HepG2 (cell line): ENCODE measurements around the gene CCDC57. TPM values are rescaled to one million over a fixed set of nuclear protein-coding genes. Genes with fewer than 3 reads are reported as not detected.

Experiments used
- ATAC-seq: fragments of 200-7000 bp; cut with Tn5 transposase; 3 replicates; pipeline ENCODE4 v1.9.1; 2020; ENCODE audit warnings: mild to moderate bottlenecking, moderate library complexity
- BruUV-seq: library from RNA; stranded (reverse); fragments of 400-500 nt; replicated peaks from 2 replicates; lab custom pipeline; 2021; lab: Mats Ljungman, UMichigan
- CTCF ChIA-PET: fragments of 300-600 bp; formaldehyde crosslinking; extraction: SDS; loops from one replicate; lab custom pipeline; 2021; ENCODE audit warnings: low total read pairs, inconsistent platforms, low intra/inter-chr PET ratio; lab: Yijun Ruan, JAX
- POLR2A ChIA-PET: fragments of 350-600 bp; sonication (Branson Sonifier 250); formaldehyde crosslinking; loops from one replicate; lab custom pipeline; 2020; ENCODE audit warnings: antibody characterized with exemption, inconsistent platforms; lab: Yijun Ruan, JAX
- DNase-seq: peaks from one replicate; pipeline ENCODE4 v3.0.0-alpha.2; 2015; ENCODE audit warnings: low spot score
- FAIRE-seq: peaks from 3 replicates; lab custom pipeline; 2011; peaks lifted over from hg19 to GRCh38; lab: Jason Lieb, UNC
- H2AFZ ChIP-seq: one replicate; pipeline ENCODE4 v1.6.1; 2011; ENCODE audit warnings: low read length, inconsistent platforms
- H3K27ac ChIP-seq: fragments of 300-600 bp; 3 replicates; pipeline ENCODE4 v1.8.0; 2011; ENCODE audit warnings: mixed run types, mild to moderate bottlenecking, mixed read lengths, low read length, inconsistent platforms; ENCODE audit not compliant: insufficient read depth; ENCODE audit errors: extremely low read length
- H3K27me3 ChIP-seq, 2 experiments: fragments of 200-600 bp in 1 of 2; 2 replicates in 1 of 2; 3 replicates in 1 of 2; pipeline versions ENCODE4 v1.6.0 to v1.8.0; 2011; ENCODE audit warnings: low read length in 2 of 2, mild to moderate bottlenecking in 2 of 2, moderate library complexity in 2 of 2, inconsistent platforms in 1 of 2; ENCODE audit not compliant: insufficient read depth in 2 of 2, control insufficient read depth in 1 of 2
- H3K36me3 ChIP-seq, 2 experiments: fragments of 200-600 bp in 1 of 2; replicated peaks in 1 of 2; 2 replicates in 1 of 2; 3 replicates in 1 of 2; pipeline versions ENCODE4 v1.5.1 to v1.8.0; 2011; ENCODE audit warnings: low read length in 2 of 2, inconsistent platforms in 1 of 2; ENCODE audit not compliant: insufficient read depth in 2 of 2, control insufficient read depth in 1 of 2
- H3K4me1 ChIP-seq: 2 replicates; pipeline ENCODE4 v1.5.1; 2012; ENCODE audit warnings: low read length, inconsistent platforms; ENCODE audit not compliant: insufficient read depth
- H3K4me2 ChIP-seq: 2 replicates; pipeline ENCODE4 v1.6.0; 2011; ENCODE audit warnings: low read depth, low read length, inconsistent platforms
- H3K4me3 ChIP-seq, 3 experiments: fragments of 200-600 bp in 1 of 3; sonication (generic), shearing (Covaris generic) in 1 of 3; replicated peaks in 1 of 3; 2 replicates each; pipeline ENCODE4 v1.5.1; 2011 to 2016; ENCODE audit warnings: low read length in 3 of 3, inconsistent platforms in 2 of 3, low read depth in 2 of 3, mild to moderate bottlenecking in 2 of 3, control low read depth in 1 of 3, mixed read lengths in 1 of 3; ENCODE audit not compliant: insufficient read depth in 1 of 3
- H3K79me2 ChIP-seq: one replicate; pipeline ENCODE4 v1.6.1; 2011; ENCODE audit warnings: low read length, inconsistent platforms; ENCODE audit not compliant: insufficient read depth
- H3K9ac ChIP-seq: 2 replicates; pipeline ENCODE4 v1.6.0; 2011; ENCODE audit warnings: mild to moderate bottlenecking, low read depth, low read length, inconsistent platforms; ENCODE audit not compliant: insufficient read depth
- H3K9me3 ChIP-seq: 2 replicates; pipeline ENCODE4 v1.5.1; 2012; ENCODE audit warnings: mild to moderate bottlenecking, low read length
- H4K20me1 ChIP-seq: 2 replicates; pipeline ENCODE4 v1.6.0; 2011; ENCODE audit warnings: inconsistent platforms, mild to moderate bottlenecking, low read length, moderate library complexity; ENCODE audit not compliant: insufficient read depth
- ATF7 ChIP-seq, 2 experiments: fragments of 450-650 bp in 1 of 2; sonication (generic) in 1 of 2; formaldehyde crosslinking in 1 of 2; IDR thresholded peaks; 2 replicates each; pipeline versions ENCODE4 v1.4.0 to v1.6.1; 2016 to 2020; ENCODE audit warnings: antibody characterized with exemption in 1 of 2, mild to moderate bottlenecking in 1 of 2, missing genetic modification reagents in 1 of 2
- MIER2 ChIP-seq: IDR thresholded peaks from 2 replicates; pipeline ENCODE4 v1.6.1; 2016; ENCODE audit warnings: missing biosample characterization, missing genetic modification reagents
- NR2F6 ChIP-seq, 2 experiments: IDR thresholded peaks; 2 replicates each; pipeline ENCODE4 v1.6.1; 2016; ENCODE audit warnings: antibody characterized with exemption in 1 of 2, mild to moderate bottlenecking in 1 of 2
- REL ChIP-seq: sonication (generic); formaldehyde crosslinking; conservative IDR thresholded peaks from 2 replicates; pipeline ENCODE4 v1.8.0; 2022; ENCODE audit warnings: mild to moderate bottlenecking, missing genetic modification reagents, moderate library complexity
- RFXAP ChIP-seq: sonication (generic); formaldehyde crosslinking; IDR thresholded peaks from 2 replicates; pipeline ENCODE4 v1.4.0; 2020; ENCODE audit warnings: missing genetic modification reagents, borderline replicate concordance
- SALL1 ChIP-seq: sonication (generic); formaldehyde crosslinking; IDR thresholded peaks from 2 replicates; pipeline ENCODE4 v1.8.0; 2022; ENCODE audit warnings: mild to moderate bottlenecking, missing genetic modification reagents
- TFDP2 ChIP-seq: sonication (generic); formaldehyde crosslinking; IDR thresholded peaks from 2 replicates; pipeline ENCODE4 v1.4.0; 2020; ENCODE audit warnings: missing genetic modification reagents
- ZNF354B ChIP-seq: sonication (generic); formaldehyde crosslinking; IDR thresholded peaks from 2 replicates; pipeline ENCODE4 v1.8.0; 2022; ENCODE audit warnings: mild to moderate bottlenecking, missing genetic modification reagents
- WGBS: methylation state at CpG from one replicate; pipeline ENCODE4 v1.1.6; 2017; ENCODE audit warnings: low lambda C conversion rate; 5-methylcytosine and 5-hydroxymethylcytosine counted together
- in situ Hi-C: cut with HindIII; loops from 2 replicates; pipeline ENCODE4 v1.10.0; 2017; ENCODE audit warnings: low pct_unique_long_range_greater_than_20kb; ENCODE audit not compliant: extremely low pct_ligation_motif_present
- intact Hi-C: fragments of 100-400 bp; cut with micrococcal nuclease; formaldehyde crosslinking; loops from one replicate; pipeline ENCODE4 v1.10.0; 2022; ENCODE audit not compliant: unreplicated experiment
- polyA plus RNA-seq, 8 experiments: library from polyadenylated mRNA; depleted of rRNA in 3 of 8; stranded (reverse) in 7 of 8; unstranded in 1 of 8; fragments of >200 nt; fragmentation: Illumina TruSeq in 4 of 8; extraction: Trizol in 4 of 8; gene quantifications; 2 replicates each; pipeline versions ENCODE4 v1.2.1 to v1.2.3, GENCODE V29; 2011 to 2016; ENCODE audit warnings: low read depth in 4 of 8, missing spikeins in 1 of 8, mixed read lengths in 1 of 8; ENCODE audit not compliant: insufficient read depth in 1 of 8
- total RNA-seq, 5 experiments: library from RNA; depleted of rRNA; stranded (reverse); fragments of >200 nt; fragmentation: Illumina TruSeq; extraction: Trizol; gene quantifications; 2 replicates each; pipeline ENCODE4 v1.2.3, GENCODE V29; 2016; ENCODE audit warnings: low read depth in 1 of 5
- TF ChIP-seq, protein P1 (sequence below): sonication (generic); formaldehyde crosslinking; IDR thresholded peaks from 2 replicates; pipeline ENCODE4 v1.8.0; 2022; ENCODE audit warnings: mild to moderate bottlenecking, missing genetic modification reagents; ENCODE audit not compliant: insufficient replicate concordance
- TF ChIP-seq, protein P2 (sequence below): sonication (generic); formaldehyde crosslinking; IDR thresholded peaks from 2 replicates; pipeline ENCODE4 v1.8.0; 2022; ENCODE audit warnings: missing genetic modification reagents, mild to moderate bottlenecking, moderate library complexity, borderline replicate concordance

Gene CCDC57
- total and polyA plus RNA-seq, 2 of the 13 experiments (the other 11 are each of a cell fraction or from before 2014, with no cell fraction given): 59.3 to 59.9 TPM

GRCh38 chr17:82225368-82226029 lies 12.9 kb upstream of the CCDC57 start (continued):
- no peak for TF ChIP-seq ZNF354B
- TF ChIP-seq REL (CRISPR knock-in tag): no peak
- no peak for TF ChIP-seq TFDP2 (CRISPR knock-in tag)
- no peak for TF ChIP-seq SALL1 (CRISPR knock-in tag)
- TF ChIP-seq ATF7 (IDR thresholded peaks at IDR 0.05): no peak
- no peak for TF ChIP-seq ATF7 (CRISPR knock-in tag; IDR thresholded peaks at IDR 0.05)

- 42% methylated on average over 8 of the region's 8 CpGs for WGBS
- intact Hi-C loops: loop anchor here (1.0 kb wide), 1 partner anchor 7 kb away; no protein-coding TSS in a partner anchor
- POLR2A ChIA-PET: interaction anchor here (1.3 to 3.2 kb wide), 5 partner anchors 8 to 118 kb away, joined by 3 to 29 read pairs (median 9); partner anchors contain the start of gene CCDC57
Observed at GRCh38 chr17:82224666-82225065, 12.0 kb upstream of the CCDC57 start.

More at GRCh38 chr17:82224666-82225065, 12.0 kb upstream of the CCDC57 start:
- ATAC-seq (no peak), DNase-seq (no peak), FAIRE-seq (no peak)
- CTCF ChIA-PET: no interaction called here
- Histone ChIP-seq H3K79me2 (peaks cover 7% of the 10 kb centered on the region), H4K20me1 (peaks cover 7% of the 10 kb centered on the region; the same call in 1 of the 2 replicates), H3K4me3 (no peak overlapping the region), H3K4me2 (no peak overlapping the region), H3K9ac (no peak overlapping the region), H3K36me3 (no peaks in the 10 kb centered on the region), H3K27ac (no peak overlapping the region), H3K4me1 (peaks cover 60% of the 10 kb centered on the region), H3K9me3 (no peaks in the 10 kb centered on the region), H3K27me3 (no peaks in the 10 kb centered on the region), H2AFZ (no peak overlapping the region)
- in situ Hi-C loops: no loop called here
- TF ChIP-seq MIER2: no peak
- TF ChIP-seq, protein P1, sequence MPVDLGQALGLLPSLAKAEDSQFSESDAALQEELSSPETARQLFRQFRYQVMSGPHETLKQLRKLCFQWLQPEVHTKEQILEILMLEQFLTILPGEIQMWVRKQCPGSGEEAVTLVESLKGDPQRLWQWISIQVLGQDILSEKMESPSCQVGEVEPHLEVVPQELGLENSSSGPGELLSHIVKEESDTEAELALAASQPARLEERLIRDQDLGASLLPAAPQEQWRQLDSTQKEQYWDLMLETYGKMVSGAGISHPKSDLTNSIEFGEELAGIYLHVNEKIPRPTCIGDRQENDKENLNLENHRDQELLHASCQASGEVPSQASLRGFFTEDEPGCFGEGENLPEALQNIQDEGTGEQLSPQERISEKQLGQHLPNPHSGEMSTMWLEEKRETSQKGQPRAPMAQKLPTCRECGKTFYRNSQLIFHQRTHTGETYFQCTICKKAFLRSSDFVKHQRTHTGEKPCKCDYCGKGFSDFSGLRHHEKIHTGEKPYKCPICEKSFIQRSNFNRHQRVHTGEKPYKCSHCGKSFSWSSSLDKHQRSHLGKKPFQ: no peak
- TF ChIP-seq, protein P2, sequence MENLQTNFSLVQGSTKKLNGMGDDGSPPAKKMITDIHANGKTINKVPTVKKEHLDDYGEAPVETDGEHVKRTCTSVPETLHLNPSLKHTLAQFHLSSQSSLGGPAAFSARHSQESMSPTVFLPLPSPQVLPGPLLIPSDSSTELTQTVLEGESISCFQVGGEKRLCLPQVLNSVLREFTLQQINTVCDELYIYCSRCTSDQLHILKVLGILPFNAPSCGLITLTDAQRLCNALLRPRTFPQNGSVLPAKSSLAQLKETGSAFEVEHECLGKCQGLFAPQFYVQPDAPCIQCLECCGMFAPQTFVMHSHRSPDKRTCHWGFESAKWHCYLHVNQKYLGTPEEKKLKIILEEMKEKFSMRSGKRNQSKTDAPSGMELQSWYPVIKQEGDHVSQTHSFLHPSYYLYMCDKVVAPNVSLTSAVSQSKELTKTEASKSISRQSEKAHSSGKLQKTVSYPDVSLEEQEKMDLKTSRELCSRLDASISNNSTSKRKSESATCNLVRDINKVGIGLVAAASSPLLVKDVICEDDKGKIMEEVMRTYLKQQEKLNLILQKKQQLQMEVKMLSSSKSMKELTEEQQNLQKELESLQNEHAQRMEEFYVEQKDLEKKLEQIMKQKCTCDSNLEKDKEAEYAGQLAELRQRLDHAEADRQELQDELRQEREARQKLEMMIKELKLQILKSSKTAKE (CRISPR knock-in tag): 0 out of 2 replicates have a peak, but pooled peaks have one; percentile 27
- TF ChIP-seq RFXAP (CRISPR knock-in tag): no peak
- TF ChIP-seq NR2F6 (IDR thresholded peaks at IDR 0.05): peak; percentile 30; the same call in 1 of the 2 replicates
- no peak for TF ChIP-seq NR2F6 (CRISPR knock-in tag; IDR thresholded peaks at IDR 0.05)
- no TSS peak for BruUV-seq
